GM21360 (cell line): Measurements from ENCODE around the gene NCR2.

Experiments used
- ATAC-seq: cut with Tn5 transposase; IDR thresholded peaks from one replicate; pipeline ENCODE4 v1.9.1; 2021; ENCODE audit warnings: mild to moderate bottlenecking, moderate library complexity; ENCODE audit not compliant: unreplicated experiment

Gene NCR2

GRCh38 chr6:41356825-41357224 lies 21.4 kb downstream of the NCR2 start:
- no peak for ATAC-seq

GRCh38 chr6:41358503-41358902 lies 23.1 kb downstream of the NCR2 start:
- no peak for ATAC-seq

- no peak for ATAC-seq
Observed at GRCh38 chr6:41359617-41360313, 24.4 kb downstream of the NCR2 start.

- ATAC-seq = no peak
Observed at GRCh38 chr6:41360314-41360685, 24.9 kb downstream of the NCR2 start.

- no peak for ATAC-seq
Observed at GRCh38 chr6:41366150-41366549, 30.7 kb downstream of the NCR2 start.

GRCh38 chr6:41367061-41367460 lies 31.7 kb downstream of the NCR2 start:
- no peak for ATAC-seq

- ATAC-seq = no peak
Observed at GRCh38 chr6:41367700-41368099, 32.3 kb downstream of the NCR2 start.

GRCh38 chr6:41370488-41371111 lies 35.2 kb downstream of the NCR2 start:
- no peak for ATAC-seq

- ATAC-seq = no peak
Observed at GRCh38 chr6:41371461-41371991, 36.1 kb downstream of the NCR2 start.

GRCh38 chr6:41371992-41372831 lies 36.8 kb downstream of the NCR2 start:
- no peak for ATAC-seq

- no peak for ATAC-seq
Observed at GRCh38 chr6:41372832-41373626, 37.6 kb downstream of the NCR2 start.

- no peak for ATAC-seq
Observed at GRCh38 chr6:41373627-41373918, 38.2 kb downstream of the NCR2 start.

GRCh38 chr6:41373919-41374617 lies 38.7 kb downstream of the NCR2 start:
- ATAC-seq = no peak

- ATAC-seq = no peak
Observed at GRCh38 chr6:41374618-41375590, 39.5 kb downstream of the NCR2 start.

GRCh38 chr6:41375598-41376151 lies 40.3 kb downstream of the NCR2 start:
- no peak for ATAC-seq

- ATAC-seq = no peak
Observed at GRCh38 chr6:41376176-41376575, 40.8 kb downstream of the NCR2 start.

- ATAC-seq = no peak
Observed at GRCh38 chr6:41377071-41377470, 41.7 kb downstream of the NCR2 start.

- no peak for ATAC-seq
Observed at GRCh38 chr6:41379306-41379705, 43.9 kb downstream of the NCR2 start.

- ATAC-seq = no peak
Observed at GRCh38 chr6:41386594-41386993, 51.2 kb downstream of the NCR2 start.
